Trophoblast cell (in vitro differentiated cells and primary cell): ENCODE data around the gene NOMO2.
"Not testable (repeated sequence)": the region's sequence is repeated elsewhere in the genome, so short reads cannot be mapped to it uniquely, and the experiment has no call there.

Source experiments
- DNase-seq, 2 donors: peaks; one replicate each; pipeline ENCODE4 v3.0.0-alpha.2; 2016
- H2AFZ ChIP-seq: 2 replicates; pipeline ENCODE4 v1.6.1; 2013; ENCODE audit warnings: low read length, moderate library complexity, mild to moderate bottlenecking; ENCODE audit not compliant: insufficient read depth, poor library complexity
- H2AK5ac ChIP-seq: 2 replicates; pipeline ENCODE4 v1.6.1; 2013; ENCODE audit warnings: mild to moderate bottlenecking, low read length
- H2BK120ac ChIP-seq: 2 replicates; pipeline ENCODE4 v1.6.1; 2013; ENCODE audit warnings: low read length, mild to moderate bottlenecking, moderate library complexity; ENCODE audit not compliant: insufficient read depth, poor library complexity
- H2BK12ac ChIP-seq: 2 replicates; pipeline ENCODE4 v1.6.1; 2013; ENCODE audit warnings: mild to moderate bottlenecking, low read length, moderate library complexity
- H2BK5ac ChIP-seq: 2 replicates; pipeline ENCODE4 v1.6.1; 2013; ENCODE audit warnings: low read length, low read depth, moderate library complexity, mild to moderate bottlenecking; ENCODE audit not compliant: poor library complexity
- H3K14ac ChIP-seq: 2 replicates; pipeline ENCODE4 v1.6.1; 2013; ENCODE audit warnings: mild to moderate bottlenecking, low read length
- H3K18ac ChIP-seq: 2 replicates; pipeline ENCODE4 v1.6.1; 2013; ENCODE audit warnings: mild to moderate bottlenecking, low read length
- H3K23ac ChIP-seq: 2 replicates; pipeline ENCODE4 v1.6.1; 2013; ENCODE audit warnings: low read length
- H3K27ac ChIP-seq: 2 replicates; pipeline ENCODE4 v1.5.1; 2013; ENCODE audit warnings: low read depth, mild to moderate bottlenecking, inconsistent platforms, low read length, moderate library complexity
- H3K27me3 ChIP-seq: 2 replicates; pipeline ENCODE4 v1.6.1; 2013; ENCODE audit warnings: inconsistent platforms, mild to moderate bottlenecking, low read length, moderate library complexity; ENCODE audit not compliant: insufficient read depth
- H3K36me3 ChIP-seq, 2 experiments: 1 replicate in 1 of 2; 2 replicates in 1 of 2; pipeline ENCODE4 v1.6.1; 2013; ENCODE audit warnings: low read length in 2 of 2, mild to moderate bottlenecking in 2 of 2, moderate library complexity in 1 of 2; ENCODE audit not compliant: insufficient read depth in 2 of 2, control insufficient read depth in 1 of 2
- H3K4ac ChIP-seq: 2 replicates; pipeline ENCODE4 v1.6.1; 2013; ENCODE audit warnings: low read depth, mild to moderate bottlenecking, low read length, moderate library complexity
- H3K4me1 ChIP-seq, 2 experiments: 1 replicate in 1 of 2; 2 replicates in 1 of 2; pipeline ENCODE4 v1.6.1; 2013; ENCODE audit warnings: low read length in 2 of 2, mild to moderate bottlenecking in 2 of 2, moderate library complexity in 1 of 2; ENCODE audit not compliant: insufficient read depth in 2 of 2, control insufficient read depth in 1 of 2
- H3K4me2 ChIP-seq: 2 replicates; pipeline ENCODE4 v1.6.1; 2013; ENCODE audit warnings: inconsistent platforms, mild to moderate bottlenecking, low read length, moderate library complexity
- H3K4me3 ChIP-seq: 2 replicates; pipeline ENCODE4 v1.5.1; 2013; ENCODE audit warnings: mild to moderate bottlenecking, low read depth, low read length, inconsistent platforms
- H3K79me1 ChIP-seq: one replicate; pipeline ENCODE4 v1.6.1; 2013; ENCODE audit warnings: low read length
- H3K79me2 ChIP-seq: 2 replicates; pipeline ENCODE4 v1.6.1; 2013; ENCODE audit warnings: low read length, mild to moderate bottlenecking; ENCODE audit not compliant: control insufficient read depth, insufficient read depth, poor library complexity
- H3K9ac ChIP-seq: 2 replicates; pipeline ENCODE4 v1.6.1; 2013; ENCODE audit warnings: mild to moderate bottlenecking, low read length
- H3K9me3 ChIP-seq: 2 replicates; pipeline ENCODE4 v1.6.1; 2013; ENCODE audit warnings: low read depth, mild to moderate bottlenecking, control low read depth, inconsistent platforms, low read length; ENCODE audit not compliant: insufficient read depth
- H4K12ac ChIP-seq: 2 replicates; pipeline ENCODE4 v1.6.1; 2013; ENCODE audit warnings: low read depth, mild to moderate bottlenecking, low read length, moderate library complexity
- H4K8ac ChIP-seq: 2 replicates; pipeline ENCODE4 v1.6.1; 2013; ENCODE audit warnings: low read depth, mild to moderate bottlenecking, low read length, moderate library complexity
- H4K91ac ChIP-seq: one replicate; pipeline ENCODE4 v1.6.1; 2013; ENCODE audit warnings: low read depth, mild to moderate bottlenecking, low read length, moderate library complexity
- WGBS: extraction: QIAGEN DNeasy Blood & Tissue Kit; methylation state at CpG from one replicate; pipeline ENCODE4 v1.1.7; 2013; ENCODE audit warnings: missing lambda C conversion rate; ENCODE audit not compliant: insufficient read length, insufficient coverage; ENCODE audit errors: extremely low coverage; 5-methylcytosine and 5-hydroxymethylcytosine counted together

The NOMO2 gene

DNA sequence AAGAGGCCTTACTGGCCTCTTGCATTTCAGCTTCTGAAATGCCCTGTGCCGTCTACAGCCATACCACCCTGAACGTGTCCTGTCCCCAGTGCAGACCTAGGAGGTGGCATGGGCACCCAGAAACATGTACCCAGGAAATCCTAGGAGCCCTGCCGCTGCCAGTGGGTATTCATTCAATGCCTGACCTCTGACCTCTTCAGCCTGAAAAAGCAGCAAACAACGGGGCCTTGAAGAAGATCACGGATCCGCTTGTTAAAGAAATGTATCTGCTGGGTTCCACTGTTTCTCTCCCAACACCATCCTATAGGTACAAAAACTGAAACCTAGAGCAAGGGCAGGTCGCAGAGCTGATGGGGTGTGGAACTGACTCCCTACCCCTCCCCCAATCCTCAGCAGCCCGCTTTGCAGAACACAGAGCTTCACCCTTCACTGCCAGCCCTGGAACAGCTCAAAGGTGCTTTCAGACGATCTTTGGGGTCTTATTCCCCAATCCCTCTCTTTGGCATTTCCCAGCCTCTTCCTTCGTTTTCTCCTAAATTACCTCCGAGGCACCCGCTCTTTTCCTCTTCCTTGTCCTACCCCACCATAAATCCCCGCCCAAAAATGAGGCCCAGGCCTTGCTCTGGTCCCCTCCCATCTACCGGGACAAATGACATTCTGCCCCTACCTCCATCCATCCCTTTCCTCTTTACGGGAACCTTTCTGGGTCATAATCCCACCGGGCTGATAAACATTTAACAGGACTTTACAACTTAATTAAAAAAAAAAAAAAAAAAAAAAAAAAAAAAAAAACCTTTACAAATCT, 1.3 kb downstream of the NOMO2 start:
- H2BK5ac ChIP-seq, H2AFZ ChIP-seq, H2AK5ac ChIP-seq, H3K14ac ChIP-seq, H3K27ac ChIP-seq, H4K91ac ChIP-seq, H3K79me2 ChIP-seq, H3K4me1 ChIP-seq, H3K36me3 ChIP-seq, H3K18ac ChIP-seq, DNase-seq, H4K8ac ChIP-seq, H3K79me1 ChIP-seq, H3K23ac ChIP-seq, H3K27me3 ChIP-seq, H3K4me2 ChIP-seq, H3K9ac ChIP-seq, H3K4ac ChIP-seq, H3K4me3 ChIP-seq, H3K9me3 ChIP-seq, H2BK120ac ChIP-seq, H2BK12ac ChIP-seq, H4K12ac ChIP-seq: not testable (repeated sequence)
- WGBS: no CpG with 5 or more reads among the region's 16 CpGs

DNA sequence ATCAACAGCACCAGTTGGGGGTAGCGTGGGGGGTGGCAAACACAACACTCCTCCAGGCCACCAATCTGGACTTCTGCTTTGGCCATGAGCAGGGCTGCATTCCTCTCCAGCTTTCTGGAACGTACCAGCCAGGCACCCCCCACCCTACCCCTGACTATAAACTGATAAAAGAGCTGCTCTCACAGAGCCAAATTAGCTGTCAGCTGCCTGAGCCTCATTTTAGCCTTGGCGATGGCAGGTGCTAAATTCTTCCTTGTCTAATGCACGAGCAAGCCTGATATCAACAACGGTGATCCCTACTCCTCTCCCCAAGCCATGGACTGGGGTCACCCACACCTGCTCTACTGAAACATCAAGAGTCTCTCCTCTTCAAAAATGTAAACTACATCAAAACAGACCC, 8.2 kb downstream of the NOMO2 start:
- not testable (repeated sequence) for H3K23ac ChIP-seq, H3K14ac ChIP-seq, H4K91ac ChIP-seq, H2AK5ac ChIP-seq, H3K4me2 ChIP-seq, H3K4ac ChIP-seq, H3K27ac ChIP-seq, H2BK12ac ChIP-seq, H2BK5ac ChIP-seq, H4K12ac ChIP-seq, H3K9ac ChIP-seq, H2BK120ac ChIP-seq, H2AFZ ChIP-seq, H3K79me2 ChIP-seq, H3K36me3 ChIP-seq, H3K9me3 ChIP-seq, H3K27me3 ChIP-seq, H3K18ac ChIP-seq, H3K4me1 ChIP-seq, H4K8ac ChIP-seq, H3K4me3 ChIP-seq, DNase-seq, H3K79me1 ChIP-seq
- WGBS: no CpG with 5 or more reads among the region's 5 CpGs

DNA sequence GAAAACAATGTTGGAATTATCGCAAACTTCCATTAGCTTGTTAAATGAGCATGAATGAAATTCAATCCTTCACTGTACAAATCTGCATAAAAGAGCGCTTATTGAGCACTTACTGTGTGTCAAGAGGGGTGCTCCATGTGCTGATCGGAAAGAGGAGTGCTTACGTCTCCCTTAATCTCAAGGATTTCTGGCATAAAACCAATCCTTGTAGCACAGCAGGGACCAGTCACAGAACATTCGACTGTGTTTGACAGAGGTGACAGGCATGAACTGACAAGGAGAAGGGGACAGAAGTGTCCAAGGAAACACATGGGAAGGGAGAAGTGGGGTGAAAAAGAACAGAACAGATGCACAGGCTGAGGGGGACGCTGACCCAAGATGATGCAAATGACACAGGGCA, 14.5 kb downstream of the NOMO2 start:
- H3K27ac ChIP-seq, H3K36me3 ChIP-seq, H3K4me3 ChIP-seq, H3K27me3 ChIP-seq, H4K8ac ChIP-seq, H3K79me2 ChIP-seq, H2BK5ac ChIP-seq, H2BK12ac ChIP-seq, H2BK120ac ChIP-seq, H3K4ac ChIP-seq, H2AK5ac ChIP-seq, H4K12ac ChIP-seq, DNase-seq, H3K4me2 ChIP-seq, H3K14ac ChIP-seq, H3K23ac ChIP-seq, H3K9me3 ChIP-seq, H3K79me1 ChIP-seq, H3K4me1 ChIP-seq, H4K91ac ChIP-seq, H3K9ac ChIP-seq, H2AFZ ChIP-seq, H3K18ac ChIP-seq: not testable (repeated sequence)
- no CpG with 5 or more reads among the region's 6 CpGs for WGBS

DNA sequence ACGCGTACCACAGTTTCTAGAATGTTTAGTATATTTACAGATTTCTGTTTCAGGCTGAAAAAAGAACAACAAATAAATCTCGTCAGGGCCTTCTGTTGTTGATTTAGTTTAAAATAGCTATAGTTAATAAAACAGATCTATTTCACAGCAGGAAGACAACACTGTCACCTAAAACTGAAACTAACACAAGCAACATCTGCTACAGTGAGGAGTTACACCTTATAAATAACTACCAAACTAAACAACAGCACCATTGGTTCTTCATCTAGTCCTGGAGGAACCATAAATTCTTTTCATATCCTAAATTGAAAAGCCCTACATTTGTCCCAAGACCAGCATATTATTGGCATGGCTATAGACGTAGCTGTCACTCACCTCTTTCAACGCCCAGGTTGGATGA, 15.0 kb downstream of the NOMO2 start:
- not testable (repeated sequence) for H3K18ac ChIP-seq, H3K4ac ChIP-seq, H3K4me2 ChIP-seq, H2AFZ ChIP-seq, H3K79me1 ChIP-seq, H4K91ac ChIP-seq, H3K23ac ChIP-seq, H3K9me3 ChIP-seq, H2BK5ac ChIP-seq, H3K4me3 ChIP-seq, H3K4me1 ChIP-seq, H3K9ac ChIP-seq, H2BK120ac ChIP-seq, H4K8ac ChIP-seq, H4K12ac ChIP-seq, H3K79me2 ChIP-seq, H2BK12ac ChIP-seq, H3K27me3 ChIP-seq, H3K14ac ChIP-seq, H3K27ac ChIP-seq, DNase-seq, H2AK5ac ChIP-seq, H3K36me3 ChIP-seq
- WGBS: no CpG with 5 or more reads among the region's 5 CpGs
